OCI-LY1 (cell line): ENCODE data around the gene RNF212.
"Not testable (repeated sequence)": the region's sequence is repeated elsewhere in the genome, so short reads cannot be mapped to it uniquely, and the experiment has no call there.

Experiments
- H2AFZ ChIP-seq: fragments of 200-600 bp; sonication (generic), shearing (Covaris generic); 2 replicates; pipeline ENCODE4 v1.6.0; 2014; ENCODE audit warnings: antibody characterized with exemption, mild to moderate bottlenecking, low read length
- H3F3A ChIP-seq: fragments of 200-600 bp; sonication (generic), shearing (Covaris generic); 2 replicates; pipeline ENCODE4 v1.6.0; 2014; ENCODE audit warnings: mild to moderate bottlenecking, antibody characterized with exemption, low read length, moderate library complexity; ENCODE audit not compliant: insufficient read depth
- H3K27ac ChIP-seq: fragments of 200-600 bp; sonication (generic); 2 replicates; pipeline ENCODE4 v1.5.1; 2014; ENCODE audit warnings: low read length, mixed run types, mild to moderate bottlenecking, low read depth; ENCODE audit not compliant: poor library complexity, severe bottlenecking
- H3K27me3 ChIP-seq: fragments of 200-600 bp; sonication (generic); 2 replicates; pipeline ENCODE4 v1.6.0; 2014; ENCODE audit warnings: antibody characterized with exemption, mild to moderate bottlenecking, low read length, moderate library complexity; ENCODE audit not compliant: insufficient read depth
- H3K36me3 ChIP-seq: fragments of 200-600 bp; sonication (generic); 2 replicates; pipeline ENCODE4 v1.6.1; 2014; ENCODE audit warnings: mild to moderate bottlenecking, antibody characterized with exemption, low read length, moderate library complexity, mixed read lengths; ENCODE audit not compliant: insufficient read depth
- H3K4me1 ChIP-seq: fragments of 200-600 bp; sonication (generic); 2 replicates; pipeline ENCODE4 v1.5.1; 2014; ENCODE audit warnings: mild to moderate bottlenecking, low read length, moderate library complexity; ENCODE audit not compliant: insufficient read depth, severe bottlenecking
- H3K4me2 ChIP-seq: fragments of 200-600 bp; sonication (generic), shearing (Covaris generic); 2 replicates; pipeline ENCODE4 v1.6.1; 2014; ENCODE audit warnings: low read length
- H3K4me3 ChIP-seq: fragments of 200-600 bp; sonication (generic); 2 replicates; pipeline ENCODE4 v1.5.1; 2014; ENCODE audit warnings: low read length, low read depth, mild to moderate bottlenecking, mixed read lengths; ENCODE audit not compliant: poor library complexity, severe bottlenecking
- H3K79me2 ChIP-seq: fragments of 200-600 bp; shearing (Covaris generic); 2 replicates; pipeline ENCODE4 v1.6.1; 2016; ENCODE audit warnings: mixed run types, low read length, mixed read lengths; ENCODE audit not compliant: insufficient read depth
- H3K9ac ChIP-seq: fragments of 200-600 bp; sonication (generic), shearing (Covaris generic); 2 replicates; pipeline ENCODE4 v1.6.1; 2014; ENCODE audit warnings: mild to moderate bottlenecking, low read length, mixed read lengths
- H3K9me2 ChIP-seq: fragments of 200-600 bp; sonication (generic), shearing (Covaris generic); 2 replicates; pipeline ENCODE4 v1.6.1; 2014; ENCODE audit warnings: low read depth, mild to moderate bottlenecking, low read length, mixed read lengths
- H3K9me3 ChIP-seq: fragments of 200-600 bp; shearing (Covaris generic); 2 replicates; pipeline ENCODE4 v1.6.1; 2014; ENCODE audit warnings: low read length, mixed read lengths
- H4K20me1 ChIP-seq: fragments of 200-600 bp; sonication (generic), shearing (Covaris generic); 2 replicates; pipeline ENCODE4 v1.6.0; 2016; ENCODE audit warnings: mild to moderate bottlenecking, low read length; ENCODE audit not compliant: insufficient read depth
- CTCF ChIP-seq: fragments of 200-600 bp; sonication (generic), shearing (Covaris generic); IDR thresholded peaks from 2 replicates; pipeline ENCODE4 v1.5.1; 2017; ENCODE audit warnings: mild to moderate bottlenecking, antibody characterized with exemption, low read length, moderate library complexity, mixed read lengths
- EZH2 ChIP-seq: fragments of 200-600 bp; sonication (generic), shearing (Covaris generic); IDR thresholded peaks from 2 replicates; pipeline ENCODE4 v1.8.0; 2017; ENCODE audit warnings: borderline replicate concordance, mixed run types, mild to moderate bottlenecking, antibody characterized with exemption, low read length, moderate library complexity, mixed read lengths

Gene RNF212

GRCh38 chr4:1057403-1057745 lies 56.0 kb downstream of the RNF212 start:
- Histone ChIP-seq H3K27me3 (no peaks in the 10 kb centered on the region), H3K27ac (no peak overlapping the region), H4K20me1 (no peaks in the 10 kb centered on the region), H2AFZ (no peak overlapping the region), H3K9me2 (no peaks in the 10 kb centered on the region), H3F3A (no peaks in the 10 kb centered on the region), H3K4me3 (no peak overlapping the region), H3K4me1 (peaks cover 11% of the 10 kb centered on the region), H3K9ac (no peak overlapping the region), H3K36me3 (no peaks in the 10 kb centered on the region), H3K79me2 (no peaks in the 10 kb centered on the region), H3K4me2 (no peak overlapping the region), H3K9me3 (no peaks in the 10 kb centered on the region)
- no peak for TF ChIP-seq CTCF
- no peak for TF ChIP-seq EZH2

GRCh38 chr4:1056671-1057402 lies 56.5 kb downstream of the RNF212 start:
- no peaks in the 10 kb centered on the region for H3K9me3 ChIP-seq
- no peaks in the 10 kb centered on the region for H3K79me2 ChIP-seq
- H3K9ac ChIP-seq, result no peak overlapping the region
- no peak overlapping the region for H2AFZ ChIP-seq
- TF ChIP-seq EZH2 (no peak), CTCF (no peak)
- H3K9me2 ChIP-seq, result no peaks in the 10 kb centered on the region
- no peaks in the 10 kb centered on the region for H4K20me1 ChIP-seq
- H3F3A ChIP-seq, result no peaks in the 10 kb centered on the region
- no peak overlapping the region for H3K27ac ChIP-seq
- H3K4me2 ChIP-seq, result no peak overlapping the region
- H3K27me3 ChIP-seq, result no peaks in the 10 kb centered on the region
- H3K4me1 ChIP-seq, result peaks cover 11% of the 10 kb centered on the region
- H3K36me3 ChIP-seq, result no peaks in the 10 kb centered on the region
- H3K4me3 ChIP-seq, result no peak overlapping the region

GRCh38 chr4:1055721-1056590 lies 57.4 kb downstream of the RNF212 start:
- no peaks in the 10 kb centered on the region for H4K20me1 ChIP-seq
- peak overlapping the region; percentile 66 for H3K4me2 ChIP-seq
- H3K27ac ChIP-seq, result no peak overlapping the region
- no peaks in the 10 kb centered on the region for H3K9me2 ChIP-seq
- H3K4me1 ChIP-seq, result peaks cover 11% of the 10 kb centered on the region
- no peaks in the 10 kb centered on the region for H3K79me2 ChIP-seq
- no peaks in the 10 kb centered on the region for H3K27me3 ChIP-seq
- no peaks in the 10 kb centered on the region for H3K9me3 ChIP-seq
- H3F3A ChIP-seq, result no peaks in the 10 kb centered on the region
- peak overlapping the region; percentile 23; the same call in 1 of the 2 replicates for H3K9ac ChIP-seq
- no peak for TF ChIP-seq EZH2
- no peak for TF ChIP-seq CTCF
- H2AFZ ChIP-seq, result no peak overlapping the region
- no peaks in the 10 kb centered on the region for H3K36me3 ChIP-seq
- H3K4me3 ChIP-seq, result peak overlapping the region; percentile 53

- H3K9me2 ChIP-seq, H2AFZ ChIP-seq, H3K36me3 ChIP-seq, H3K27ac ChIP-seq, H3K9me3 ChIP-seq, H3K79me2 ChIP-seq, H4K20me1 ChIP-seq, H3K27me3 ChIP-seq, H3F3A ChIP-seq: not testable (repeated sequence)
- Histone ChIP-seq H3K9ac (peak overlapping the region; percentile 23; the same call in 1 of the 2 replicates), H3K4me1 (peaks cover 11% of the 10 kb centered on the region), H3K4me2 (peak overlapping the region; percentile 66), H3K4me3 (peak overlapping the region; percentile 53)
Observed at GRCh38 chr4:1055243-1055701, 58.1 kb downstream of the RNF212 start.

- H2AFZ ChIP-seq, H3K4me2 ChIP-seq, H3K79me2 ChIP-seq, H3K27ac ChIP-seq, H3K36me3 ChIP-seq, H3F3A ChIP-seq, H3K27me3 ChIP-seq, H3K9me3 ChIP-seq, H3K4me3 ChIP-seq, H4K20me1 ChIP-seq, H3K9me2 ChIP-seq, H3K9ac ChIP-seq: not testable (repeated sequence)
- H3K4me1 ChIP-seq, result peaks cover 11% of the 10 kb centered on the region
Observed at GRCh38 chr4:1054696-1055242, 58.6 kb downstream of the RNF212 start.
